GM18867 (cell line): Measurements from ENCODE around the gene CDKL1.
"Not testable (repeated sequence)": the region's sequence is repeated elsewhere in the genome, so short reads cannot be mapped to it uniquely, and the experiment has no call there.

ENCODE experiments used
- ATAC-seq: cut with Tn5 transposase; IDR thresholded peaks from one replicate; pipeline ENCODE4 v1.9.1; 2021; ENCODE audit warnings: mild to moderate bottlenecking, moderate library complexity; ENCODE audit not compliant: unreplicated experiment

CDKL1 gene

DNA sequence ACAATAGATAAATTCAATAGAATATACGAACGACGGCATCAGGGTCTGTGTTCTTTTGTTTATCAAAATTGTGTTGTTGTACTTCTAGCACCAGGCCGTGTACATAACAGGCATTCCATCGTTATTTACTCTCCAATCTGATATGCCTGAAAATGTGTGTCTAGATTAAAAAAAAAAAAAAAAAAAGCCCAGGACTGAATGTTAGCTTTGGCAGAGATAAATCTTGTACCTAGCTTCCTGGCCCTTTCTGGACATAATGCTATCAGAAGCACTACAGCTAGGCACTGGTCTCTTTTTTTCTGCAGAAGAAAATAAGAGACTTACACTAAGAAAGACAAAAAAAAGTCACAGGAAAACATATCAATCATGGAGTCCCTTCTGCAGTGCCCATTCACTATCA lies 37.0 kb downstream of the CDKL1 start:
- no peak for ATAC-seq

DNA sequence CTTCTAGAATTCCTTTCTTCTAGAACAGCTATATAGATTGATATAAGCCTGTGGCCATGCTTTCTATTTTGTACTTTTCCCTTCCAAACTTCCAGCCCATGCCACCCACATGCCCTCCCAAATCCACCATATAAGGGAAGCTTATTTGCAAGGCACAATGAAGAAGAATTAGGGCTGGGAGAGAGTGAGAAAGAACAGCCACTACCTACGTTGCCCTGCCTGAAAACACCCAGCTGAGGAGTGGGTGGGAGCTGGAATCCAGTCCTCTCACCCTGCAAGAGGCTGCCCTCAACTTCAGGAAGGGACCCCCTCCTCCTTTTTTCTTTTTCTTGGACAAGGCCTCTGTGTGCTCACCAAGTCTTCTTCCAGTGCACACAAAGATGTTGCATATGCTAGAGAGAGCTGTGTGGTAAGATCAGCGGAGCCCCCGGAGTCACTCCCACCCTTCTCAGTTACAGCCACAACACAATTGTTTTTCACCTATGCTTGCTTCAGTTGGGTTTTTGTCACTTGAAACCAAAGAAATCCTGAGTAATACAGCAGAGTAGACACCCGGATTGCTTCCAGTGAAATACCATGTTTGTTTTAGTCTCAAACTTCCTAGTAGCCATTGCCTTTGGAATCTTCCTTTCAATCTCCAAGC lies 38.8 kb downstream of the CDKL1 start:
- ATAC-seq, result no peak

DNA sequence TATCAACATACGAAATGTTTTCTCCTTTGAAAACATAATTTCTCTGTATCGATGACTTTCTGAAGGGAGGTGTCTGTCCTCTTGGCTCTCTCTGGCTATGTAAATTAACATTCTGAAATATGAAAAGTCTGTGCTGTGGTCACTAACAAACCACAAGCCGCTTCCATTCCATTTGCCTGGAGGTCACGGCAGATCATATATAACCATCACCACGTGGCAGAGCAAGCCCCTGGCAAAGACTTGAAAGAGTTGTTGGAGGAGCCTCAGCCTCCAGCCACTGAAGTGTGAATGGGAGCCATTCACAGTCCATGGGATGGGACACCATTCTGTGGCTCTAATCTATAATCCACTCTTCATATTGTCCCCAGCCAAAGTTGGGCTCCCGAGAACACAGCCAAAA lies 39.6 kb downstream of the CDKL1 start:
- no peak for ATAC-seq

DNA sequence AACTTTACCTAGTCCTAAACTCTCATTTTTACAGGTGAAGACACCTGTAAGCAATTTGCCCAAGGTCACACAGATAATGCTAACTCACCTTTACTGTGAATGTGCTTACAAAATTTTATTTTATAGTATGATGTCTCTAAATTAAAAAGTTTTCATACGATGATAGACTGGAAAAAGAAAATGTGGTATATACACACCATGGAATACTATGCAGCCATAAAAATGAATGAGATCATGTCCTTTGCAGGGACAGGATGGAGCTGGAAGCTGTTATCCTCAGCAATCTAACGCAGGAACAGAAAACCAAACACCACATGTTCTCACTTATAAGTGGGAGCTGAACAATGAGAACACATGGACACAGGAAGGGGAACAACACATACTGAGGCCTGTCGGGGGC lies 40.4 kb downstream of the CDKL1 start:
- not testable (repeated sequence) for ATAC-seq

DNA sequence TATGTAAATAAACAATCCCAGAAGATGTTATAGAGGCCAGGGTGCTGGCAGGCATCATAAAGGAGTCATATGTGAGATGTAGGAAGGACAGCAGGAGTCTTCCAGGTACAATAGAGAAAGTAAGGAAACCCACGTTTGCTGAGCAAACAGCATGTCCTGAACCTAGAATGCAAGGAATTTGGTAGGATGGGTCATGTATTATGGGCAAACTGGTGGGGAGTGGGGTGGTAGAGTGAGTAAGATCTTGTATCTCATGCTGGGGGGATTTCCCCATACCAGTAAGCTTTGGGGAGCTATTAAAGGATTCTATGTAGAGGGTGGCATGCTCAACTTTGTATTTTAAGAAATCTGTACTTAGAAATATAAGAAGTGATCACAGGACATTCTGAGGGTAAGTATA lies 41.0 kb downstream of the CDKL1 start:
- no peak for ATAC-seq

DNA sequence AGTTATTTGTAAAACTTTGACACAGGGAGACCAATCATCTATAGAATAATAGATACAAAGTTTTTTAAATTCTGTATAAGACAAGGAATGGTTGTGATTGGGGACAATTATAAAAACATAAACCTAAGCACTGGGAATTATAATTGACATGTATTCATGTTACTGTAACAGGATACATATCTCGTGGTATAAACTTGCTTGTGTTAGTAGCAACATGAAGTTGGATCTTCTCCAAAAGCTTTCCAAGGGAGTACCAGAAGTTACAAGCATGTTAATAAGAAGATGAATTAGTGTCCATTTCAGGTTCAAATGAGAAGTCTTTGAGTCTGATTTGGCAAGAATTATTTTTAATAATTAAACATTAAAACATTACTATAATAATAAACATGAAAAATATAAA lies 42.2 kb downstream of the CDKL1 start:
- no peak for ATAC-seq

DNA sequence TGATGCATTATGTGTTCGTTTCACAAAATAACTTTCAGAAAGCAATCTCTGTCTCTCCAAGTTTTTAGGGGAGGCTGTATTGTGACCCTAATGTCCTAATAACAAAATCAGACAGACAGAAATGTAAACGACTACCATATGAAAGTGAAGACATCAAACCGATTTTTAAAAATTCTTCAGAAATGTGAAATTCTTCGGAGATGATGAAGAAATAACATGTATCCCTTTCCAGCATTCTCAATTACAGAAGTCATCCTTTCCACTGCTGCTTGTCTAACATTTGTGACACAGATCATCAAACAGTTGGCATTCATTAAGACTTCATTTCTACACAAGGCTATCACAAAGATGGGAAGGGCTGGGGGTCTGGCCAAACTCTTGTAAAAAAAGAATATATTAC lies 43.6 kb downstream of the CDKL1 start:
- ATAC-seq, result no peak

DNA sequence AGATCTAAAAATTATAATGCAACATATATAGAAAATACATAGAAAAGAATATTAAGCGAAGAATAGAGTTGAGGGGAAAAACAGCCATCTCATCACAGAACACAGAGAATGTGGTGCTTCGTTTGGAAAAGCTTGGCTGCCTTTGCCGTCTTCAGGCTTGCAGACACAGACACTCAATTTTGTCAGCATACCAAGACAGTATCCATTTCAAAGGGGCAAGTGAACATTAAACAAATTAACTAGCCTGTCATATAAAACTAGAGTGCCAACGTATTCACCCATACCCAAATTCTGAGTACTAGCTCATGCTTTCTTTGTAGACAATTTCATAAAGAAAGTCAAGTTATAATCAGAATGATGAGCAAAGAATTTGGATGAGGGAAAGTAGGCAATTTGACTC lies 44.1 kb downstream of the CDKL1 start:
- ATAC-seq, result no peak

DNA sequence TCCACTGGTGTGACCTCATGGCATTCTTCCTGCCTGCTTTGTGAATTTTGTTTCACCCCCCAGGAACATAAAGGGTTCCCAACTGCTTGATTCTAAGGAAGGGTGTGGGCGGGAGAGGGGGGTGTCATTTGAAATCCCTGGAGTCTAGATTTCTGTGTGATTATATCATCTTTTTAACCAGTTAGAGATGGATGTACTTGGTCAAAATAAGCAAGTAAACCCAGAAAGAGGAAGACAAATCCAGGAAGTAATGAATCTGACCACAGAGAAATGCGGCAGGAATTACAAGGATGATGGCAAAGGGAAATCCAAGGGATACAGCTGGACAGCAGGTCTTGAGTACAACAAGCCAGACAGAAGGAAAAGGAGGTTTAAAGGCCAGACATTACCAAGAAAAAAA lies 45.7 kb downstream of the CDKL1 start:
- no peak for ATAC-seq

DNA sequence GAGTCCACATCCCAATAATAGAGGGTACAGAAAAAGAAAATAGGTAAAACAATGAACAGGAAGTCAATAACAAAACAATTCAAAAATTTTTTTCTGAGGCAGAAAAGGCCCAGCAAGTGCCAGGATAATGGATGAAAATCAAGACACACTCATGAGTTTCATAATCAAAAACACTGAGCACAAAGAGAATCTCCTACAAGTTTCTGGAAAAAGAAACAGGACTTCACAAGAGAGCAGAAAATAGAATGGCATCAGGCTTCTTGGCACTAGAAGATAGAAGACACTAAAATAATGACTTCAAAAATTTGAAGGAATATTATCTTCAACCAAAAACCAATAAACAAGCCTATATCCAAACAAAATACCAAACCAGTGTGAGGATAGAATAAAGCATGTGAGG lies 47.7 kb downstream of the CDKL1 start:
- ATAC-seq, result no peak

DNA sequence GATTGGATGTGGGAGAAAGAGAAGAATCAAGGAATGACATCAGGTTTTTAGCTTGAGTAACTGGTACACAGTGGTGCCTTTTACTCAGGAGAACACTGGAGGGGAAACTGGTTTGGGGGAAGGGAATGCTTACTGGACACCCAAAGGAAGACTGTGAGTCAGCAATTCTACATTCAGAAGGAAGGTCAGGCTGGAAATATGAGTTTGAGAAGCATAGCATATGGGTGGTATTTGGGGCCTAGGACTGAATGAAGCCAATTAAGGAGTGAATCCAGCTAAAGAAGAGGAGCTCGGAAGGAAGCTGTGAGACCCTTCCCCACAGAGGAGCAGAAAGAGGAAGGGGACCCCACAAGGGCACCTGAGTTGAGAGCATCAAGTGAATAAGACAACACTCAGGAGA lies 49.2 kb downstream of the CDKL1 start:
- ATAC-seq, result no peak

DNA sequence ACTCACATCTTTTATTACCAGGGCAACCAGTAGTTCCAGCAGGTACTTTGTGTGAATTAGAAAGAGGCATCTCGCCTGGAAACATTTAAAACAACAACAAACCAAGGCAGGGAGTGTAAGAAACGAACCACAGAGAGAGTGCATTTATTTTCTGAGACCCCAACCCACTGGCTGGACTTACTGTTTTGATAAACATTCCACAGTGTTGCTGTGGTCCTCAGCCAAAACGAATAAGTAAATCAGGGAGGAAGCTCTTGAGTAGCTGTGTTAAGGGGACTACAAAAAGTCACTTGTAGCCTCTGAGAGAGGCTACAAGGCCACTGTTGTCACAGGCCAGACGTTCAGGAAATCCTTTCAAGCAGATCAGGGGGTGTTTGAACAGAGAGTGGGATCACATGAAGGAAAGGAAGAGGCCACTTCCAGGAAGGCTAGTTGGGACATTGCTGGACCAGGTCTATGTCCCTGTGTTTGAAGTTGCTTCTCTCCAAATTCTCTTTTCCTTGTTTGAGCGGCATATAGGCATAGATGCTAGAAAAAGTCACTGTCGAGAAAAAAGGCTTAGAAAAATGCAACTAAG lies 50.7 kb downstream of the CDKL1 start:
- ATAC-seq, result no peak

DNA sequence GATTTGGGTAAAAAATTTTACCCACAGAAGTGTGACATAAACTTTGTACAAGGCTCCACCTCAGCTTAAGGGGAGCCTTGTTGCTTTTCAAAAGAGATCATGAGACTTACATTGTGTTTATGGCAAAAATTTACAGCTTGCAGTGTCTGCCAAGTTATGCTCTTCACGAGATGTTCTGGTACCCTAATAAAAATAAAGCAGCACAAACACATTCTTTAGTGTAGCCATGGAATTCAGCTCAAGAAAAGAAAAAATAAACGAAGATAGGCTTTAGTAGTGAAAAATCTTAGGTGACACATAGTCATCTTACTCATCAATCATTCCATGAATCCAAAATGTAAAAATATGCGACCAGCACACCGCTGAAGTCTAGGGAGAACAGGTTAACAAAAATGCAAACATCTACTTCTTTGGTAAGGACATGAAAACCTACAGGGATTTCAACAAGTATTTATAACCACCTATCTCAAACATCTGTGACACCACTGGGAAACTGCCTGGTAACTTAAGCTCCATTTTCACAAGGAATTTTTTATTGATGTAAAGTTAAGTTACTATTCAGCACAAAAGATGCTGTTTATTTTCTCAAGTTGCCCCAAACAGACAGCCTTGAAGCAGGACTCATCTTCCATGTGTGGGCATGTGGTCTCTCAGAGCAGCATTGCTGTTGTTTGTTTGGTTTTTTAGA lies 51.7 kb downstream of the CDKL1 start:
- ATAC-seq, result no peak

DNA sequence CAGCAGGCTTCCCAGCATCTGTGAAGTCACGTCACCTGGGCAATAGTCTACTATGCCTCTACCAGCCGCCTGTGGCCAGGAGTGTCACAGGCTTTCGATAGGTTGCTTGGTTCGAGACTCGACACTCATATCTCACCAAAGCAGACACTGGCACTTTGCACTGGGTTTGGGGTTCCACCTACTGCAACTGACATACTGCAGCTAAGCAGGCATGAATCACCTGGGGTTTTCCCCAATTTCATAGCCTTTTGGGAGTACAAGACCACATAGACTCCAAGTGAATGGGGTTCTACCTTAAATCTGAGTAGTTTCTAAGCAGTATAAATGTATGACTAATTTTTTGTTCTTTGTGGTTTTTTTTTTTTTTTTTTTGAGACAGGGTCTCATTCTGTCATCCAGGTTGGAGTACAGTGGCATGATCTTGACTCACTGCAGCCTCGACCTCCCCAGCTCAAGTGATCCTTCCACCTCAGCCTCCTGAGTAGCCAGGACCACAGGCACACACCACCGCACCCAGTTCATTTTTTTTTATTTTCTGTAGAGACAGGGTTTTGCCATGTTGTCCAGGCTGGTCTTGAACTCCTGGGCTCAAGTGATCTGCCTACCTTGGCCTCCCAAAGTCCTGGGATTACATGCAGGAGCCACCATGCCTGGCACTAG lies 52.4 kb downstream of the CDKL1 start:
- ATAC-seq, result peak; percentile 81

DNA sequence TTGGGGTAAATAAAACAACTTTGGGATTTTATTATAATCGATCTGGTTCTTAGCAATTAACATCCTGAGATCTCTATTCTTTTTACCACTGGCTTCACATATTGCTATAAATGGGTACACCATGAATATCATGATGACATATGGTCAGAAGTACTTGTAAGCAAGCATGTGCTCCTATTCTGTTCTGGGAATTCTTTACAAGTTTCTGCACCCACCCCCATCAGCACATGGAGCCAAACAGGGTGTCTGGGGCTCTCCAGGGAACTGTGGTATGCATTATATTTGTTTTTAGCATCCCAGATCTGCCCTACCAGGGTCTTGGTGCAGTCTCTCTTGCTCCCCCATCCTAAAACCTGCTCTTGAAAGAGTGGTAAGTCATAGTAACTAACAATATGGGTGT lies 53.2 kb downstream of the CDKL1 start:
- no peak for ATAC-seq

DNA sequence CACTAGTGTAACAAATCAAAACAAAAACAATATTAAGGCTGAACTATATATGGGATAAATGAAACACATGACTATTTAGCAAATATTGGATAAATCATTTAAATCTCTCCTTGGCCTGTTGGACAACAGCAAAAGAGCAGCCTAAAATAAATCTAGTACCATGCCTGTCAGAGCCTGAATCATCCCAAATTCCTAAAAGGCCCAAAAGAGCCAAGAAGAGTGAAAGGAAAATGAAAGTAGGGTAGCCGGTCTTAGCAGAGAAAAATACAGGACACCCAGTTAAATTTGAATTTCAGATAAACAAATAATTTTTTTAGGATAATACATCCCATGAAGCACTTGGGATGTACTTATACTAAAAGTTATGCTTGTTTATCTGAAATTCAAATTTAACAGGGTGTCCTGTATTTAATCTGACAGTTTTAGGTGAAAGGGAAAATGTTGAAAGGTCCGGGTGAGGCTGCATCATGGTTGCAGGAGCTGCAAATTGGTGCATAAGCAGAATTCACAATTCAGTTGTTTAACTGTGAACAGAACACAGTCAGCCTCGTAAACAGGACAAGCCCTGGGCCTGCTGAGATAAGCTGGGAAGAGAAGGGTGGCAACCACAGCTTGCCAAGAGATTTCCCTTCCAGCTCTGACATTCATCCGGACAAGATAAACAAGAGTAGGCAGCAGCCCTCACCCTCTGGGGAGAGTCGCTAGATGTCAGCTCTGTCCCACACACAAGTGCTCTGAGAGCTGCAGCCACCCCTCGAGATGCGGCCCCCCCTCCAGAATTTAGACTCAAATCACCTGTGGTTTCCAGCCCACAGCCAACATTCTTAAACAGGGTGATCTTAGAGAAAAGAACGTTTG lies 54.2 kb downstream of the CDKL1 start:
- no peak for ATAC-seq

DNA sequence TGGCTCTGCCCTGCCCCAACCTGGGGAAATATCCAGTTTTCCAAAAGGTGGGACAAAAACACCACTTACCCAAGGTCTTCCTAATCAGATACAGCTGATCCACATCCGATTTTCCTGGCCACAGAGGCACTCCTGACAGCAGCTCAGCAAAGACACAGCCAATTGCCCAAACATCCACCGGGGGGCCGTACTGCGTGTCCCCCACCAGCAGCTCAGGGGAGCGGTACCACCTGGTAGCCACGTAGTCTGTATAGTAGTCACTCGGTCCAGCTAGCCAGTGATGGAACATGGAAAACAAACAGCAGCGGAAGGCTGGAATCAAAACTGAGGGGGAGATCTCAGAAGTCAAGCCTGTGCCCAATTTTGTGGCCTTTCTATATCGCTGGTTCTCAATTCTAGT lies 55.7 kb downstream of the CDKL1 start:
- ATAC-seq, result no peak

DNA sequence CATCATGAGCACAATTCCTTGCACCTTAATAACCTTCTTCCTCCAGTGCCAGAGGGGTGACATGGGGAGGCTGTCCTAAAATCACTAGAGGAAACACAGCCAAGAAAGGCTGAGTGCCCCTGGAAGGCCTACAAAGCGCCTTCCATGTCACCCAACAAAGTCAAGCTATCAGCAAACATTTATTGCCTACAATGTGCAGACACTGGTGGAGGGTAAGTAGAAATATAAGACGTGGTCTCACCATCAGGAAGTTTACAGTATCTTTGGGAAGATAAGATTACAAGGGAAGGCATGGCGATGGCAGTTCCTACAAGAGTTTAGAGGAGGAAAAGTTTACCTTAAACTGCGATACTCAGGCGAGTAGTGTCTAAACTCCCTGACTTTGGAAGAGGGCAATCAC lies 56.6 kb downstream of the CDKL1 start:
- no peak for ATAC-seq

DNA sequence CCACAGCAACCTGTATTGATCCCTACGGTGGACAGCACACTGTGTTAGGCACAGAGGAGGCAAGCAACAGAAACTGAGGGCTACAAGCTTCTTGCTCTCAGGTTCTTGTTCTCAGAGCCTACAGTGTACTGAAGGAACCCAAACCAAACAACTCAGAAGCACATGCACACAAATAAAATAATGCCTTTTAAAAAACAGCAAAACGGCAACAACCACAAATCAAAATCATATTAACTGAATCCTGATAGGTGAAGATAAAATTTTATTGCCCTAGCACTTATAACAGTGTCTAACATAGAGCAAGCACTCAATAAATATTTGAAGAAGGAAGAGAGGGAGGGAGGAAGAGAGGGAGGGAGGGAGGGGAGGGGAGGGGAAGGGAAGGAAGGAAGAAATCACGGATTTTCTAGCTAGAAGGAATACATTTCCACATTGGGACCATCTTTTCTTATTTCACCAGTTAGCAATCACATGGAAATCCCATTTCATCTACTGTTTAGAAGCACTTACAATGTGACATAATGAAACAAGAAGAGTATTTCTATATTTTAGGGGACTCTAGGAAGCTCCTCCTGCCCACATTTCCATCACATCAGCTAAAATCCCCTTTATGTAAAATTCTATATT lies 57.4 kb downstream of the CDKL1 start:
- ATAC-seq, result no peak

DNA sequence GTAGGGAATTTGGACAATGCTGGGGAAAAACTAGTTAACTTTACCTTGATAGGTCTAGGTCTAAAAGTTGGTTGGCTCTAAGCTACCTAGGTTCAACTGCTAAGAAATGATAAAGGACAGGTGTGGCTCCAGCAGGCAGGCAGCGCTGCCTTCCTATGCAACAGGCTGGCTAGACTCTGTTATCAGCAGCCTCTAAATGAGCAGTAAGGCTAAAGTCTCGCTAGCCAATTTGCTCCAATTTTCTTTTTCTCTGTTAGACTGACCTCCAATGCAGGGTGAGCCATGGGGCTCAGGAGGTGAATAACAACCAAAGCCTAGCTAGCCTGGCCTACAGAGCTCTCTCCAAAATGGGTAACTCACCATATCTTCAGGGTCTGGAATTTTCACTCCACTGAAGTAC lies 58.1 kb downstream of the CDKL1 start:
- no peak for ATAC-seq
